MCF 10A (cell line): ENCODE measurements around the gene AMPD2. TPM values are rescaled to one million over a fixed set of nuclear protein-coding genes. Genes with fewer than 3 reads are reported as not detected.

Source experiments
- BruUV-seq: library from RNA; stranded (reverse); fragments of 400-500 nt; replicated peaks from 2 replicates; lab custom pipeline; 2021; lab: Mats Ljungman, UMichigan
- CTCF ChIA-PET: fragments of 300-600 bp; sonication (Branson Sonifier 250); formaldehyde crosslinking; extraction: SDS; loops from one replicate; lab custom pipeline; 2021; ENCODE audit warnings: antibody characterized with exemption, inconsistent platforms; lab: Yijun Ruan, JAX
- POLR2A ChIA-PET: fragments of 300-600, 350-650 bp; sonication (Branson Sonifier 250); formaldehyde crosslinking; extraction: SDS; loops from one replicate; lab custom pipeline; 2020; ENCODE audit warnings: antibody characterized with exemption, inconsistent platforms; lab: Yijun Ruan, JAX
- DNase-seq: peaks from one replicate; pipeline ENCODE4 v3.0.0-alpha.2; 2018; ENCODE audit not compliant: unreplicated experiment
- H3K27ac Mint-ChIP-seq: one replicate; pipeline ENCODE4 v1.8.0; 2022; ENCODE audit warnings: mild to moderate bottlenecking, low read depth, mixed read lengths; ENCODE audit not compliant: unreplicated experiment
- H3K27me3 Mint-ChIP-seq: one replicate; pipeline ENCODE4 v1.8.0; 2022; ENCODE audit warnings: mixed read lengths; ENCODE audit not compliant: insufficient read depth, unreplicated experiment
- H3K36me3 Mint-ChIP-seq: one replicate; pipeline ENCODE4 v1.8.0; 2022; ENCODE audit warnings: mild to moderate bottlenecking, moderate library complexity, mixed read lengths; ENCODE audit not compliant: insufficient read depth, unreplicated experiment
- H3K4me1 Mint-ChIP-seq: one replicate; pipeline ENCODE4 v1.8.0; 2022; ENCODE audit warnings: mixed read lengths; ENCODE audit not compliant: insufficient read depth, unreplicated experiment
- H3K4me3 Mint-ChIP-seq: one replicate; pipeline ENCODE4 v1.8.0; 2022; ENCODE audit warnings: mild to moderate bottlenecking, moderate library complexity, mixed read lengths; ENCODE audit not compliant: unreplicated experiment
- H3K9me3 Mint-ChIP-seq: one replicate; pipeline ENCODE4 v1.8.0; 2022; ENCODE audit warnings: mixed read lengths; ENCODE audit not compliant: unreplicated experiment
- CTCF ChIP-seq: fragments of 200-600 bp; IDR thresholded peaks from one replicate; pipeline ENCODE4 v1.8.0; 2022; ENCODE audit warnings: antibody characterized with exemption, mild to moderate bottlenecking; ENCODE audit not compliant: unreplicated experiment
- intact Hi-C: fragments of 100-400 bp; cut with micrococcal nuclease; formaldehyde crosslinking; loops from 2 replicates; pipeline ENCODE4 v1.14.1; 2022
- total RNA-seq: library from RNA; stranded (reverse); gene quantifications from 2 replicates; pipeline ENCODE4 v1.2.3, GENCODE V29; 2022

AMPD2 gene
- total RNA-seq, 1 experiment from 2014 or later = 49.5 TPM

- ChIA-PET CTCF (interaction anchor here (0.5 to 2.9 kb wide), 11 partner anchors 17 to 216 kb away, joined by 3 to 16 read pairs (median 3); no protein-coding TSS in a partner anchor), POLR2A (interaction anchor here (0.7 to 3.9 kb wide), 4 partner anchors 13 to 284 kb away, joined by 3 to 31 read pairs (median 4); partner anchors contain the start of gene GNAI3)
- TF ChIP-seq CTCF = no peak
- no peak overlapping the region for H3K27ac Mint-ChIP-seq
- no TSS peak for BruUV-seq
- intact Hi-C loops = no loop called here
- peaks cover 17% of the 10 kb centered on the region for H3K4me1 Mint-ChIP-seq
- no peaks in the 10 kb centered on the region for H3K9me3 Mint-ChIP-seq
- H3K4me3 Mint-ChIP-seq = no peak overlapping the region
- no peaks in the 10 kb centered on the region for H3K36me3 Mint-ChIP-seq
- H3K27me3 Mint-ChIP-seq = no peaks in the 10 kb centered on the region
- DNase-seq = no peak
Measured at GRCh38 chr1:109613361-109614147, 6.1 kb upstream of the AMPD2 start.

- TF ChIP-seq CTCF = no peak
- CTCF ChIA-PET = interaction anchor here (1.5 to 2.3 kb wide), 2 partner anchors 14 to 157 kb away, joined by 5 to 6 read pairs; no protein-coding TSS in a partner anchor
- intact Hi-C loops = no loop called here
- POLR2A ChIA-PET = interaction anchor here (0.9 to 5.8 kb wide), 3 partner anchors 20 to 277 kb away, joined by 4 to 99 read pairs (median 4); partner anchors contain the start of gene GNAI3
- BruUV-seq = no TSS peak
- no peak for DNase-seq
- H3K9me3 Mint-ChIP-seq = no peaks in the 10 kb centered on the region
- no peak overlapping the region for H3K27ac Mint-ChIP-seq
- peaks cover 28% of the 10 kb centered on the region for H3K4me1 Mint-ChIP-seq
- no peaks in the 10 kb centered on the region for H3K36me3 Mint-ChIP-seq
- H3K4me3 Mint-ChIP-seq = no peak overlapping the region
- no peaks in the 10 kb centered on the region for H3K27me3 Mint-ChIP-seq
Measured at GRCh38 chr1:109615879-109616278, 3.8 kb upstream of the AMPD2 start.

- H3K4me3 Mint-ChIP-seq = no peak overlapping the region
- DNase-seq = no peak
- H3K4me1 Mint-ChIP-seq = peaks cover 28% of the 10 kb centered on the region
- H3K36me3 Mint-ChIP-seq = no peaks in the 10 kb centered on the region
- CTCF ChIA-PET = interaction anchor here (1.0 to 2.3 kb wide), 6 partner anchors 14 to 157 kb away, joined by 3 to 10 read pairs (median 4); no protein-coding TSS in a partner anchor
- H3K9me3 Mint-ChIP-seq = no peaks in the 10 kb centered on the region
- intact Hi-C loops = no loop called here
- no peaks in the 10 kb centered on the region for H3K27me3 Mint-ChIP-seq
- peak overlapping the region; percentile 49 for H3K27ac Mint-ChIP-seq
- POLR2A ChIA-PET = interaction anchor here (1.5 to 5.8 kb wide), 4 partner anchors 15 to 70 kb away, joined by 4 to 99 read pairs (median 8); partner anchors contain the start of gene GNAI3
- BruUV-seq = no TSS peak
- TF ChIP-seq CTCF = no peak
Measured at GRCh38 chr1:109616391-109616790, 3.2 kb upstream of the AMPD2 start.

GRCh38 chr1:109617291-109617801 is 2.3 kb upstream of the AMPD2 start:
- H3K27ac Mint-ChIP-seq = peak overlapping the region; percentile 49
- intact Hi-C loops = no loop called here
- CTCF ChIA-PET = interaction anchor here (0.6 to 2.3 kb wide), 15 partner anchors 10 to 728 kb away, joined by 3 to 10 read pairs (median 3); partner anchors contain the start of genes AHCYL1 and GNAI3
- H3K4me1 Mint-ChIP-seq = peaks cover 37% of the 10 kb centered on the region
- POLR2A ChIA-PET = interaction anchor here (0.7 to 5.8 kb wide), 6 partner anchors 10 to 377 kb away, joined by 3 to 99 read pairs (median 6); partner anchors contain the start of gene GNAI3
- H3K27me3 Mint-ChIP-seq = no peaks in the 10 kb centered on the region
- no peak overlapping the region for H3K4me3 Mint-ChIP-seq
- DNase-seq = peak; percentile 90
- H3K9me3 Mint-ChIP-seq = no peaks in the 10 kb centered on the region
- TF ChIP-seq CTCF = no peak
- H3K36me3 Mint-ChIP-seq = no peaks in the 10 kb centered on the region
- BruUV-seq = no TSS peak
